ENCODE results near the gene CFAP45.

- TF ChIP-seq POLR2A (IDR thresholded peaks at IDR 0.05) (no peak), CTCF (IDR thresholded peaks at IDR 0.05) (no peak)
Observed at GRCh38 chr1:159947942-159948341, 48.0 kb upstream of the CFAP45 start.
